NCI-H1105 treated with DMSO at 0.1 percent for 48 hours (cell line): ENCODE measurements around the gene POLDIP3.
A peak's percentile ranks its signal among the peaks of the same experiment; 100 is the strongest.

Source experiments
- DNase-seq: peaks from one replicate; lab custom pipeline; 2025; lab: John Stamatoyannopoulos, UW

The POLDIP3 gene

DNA sequence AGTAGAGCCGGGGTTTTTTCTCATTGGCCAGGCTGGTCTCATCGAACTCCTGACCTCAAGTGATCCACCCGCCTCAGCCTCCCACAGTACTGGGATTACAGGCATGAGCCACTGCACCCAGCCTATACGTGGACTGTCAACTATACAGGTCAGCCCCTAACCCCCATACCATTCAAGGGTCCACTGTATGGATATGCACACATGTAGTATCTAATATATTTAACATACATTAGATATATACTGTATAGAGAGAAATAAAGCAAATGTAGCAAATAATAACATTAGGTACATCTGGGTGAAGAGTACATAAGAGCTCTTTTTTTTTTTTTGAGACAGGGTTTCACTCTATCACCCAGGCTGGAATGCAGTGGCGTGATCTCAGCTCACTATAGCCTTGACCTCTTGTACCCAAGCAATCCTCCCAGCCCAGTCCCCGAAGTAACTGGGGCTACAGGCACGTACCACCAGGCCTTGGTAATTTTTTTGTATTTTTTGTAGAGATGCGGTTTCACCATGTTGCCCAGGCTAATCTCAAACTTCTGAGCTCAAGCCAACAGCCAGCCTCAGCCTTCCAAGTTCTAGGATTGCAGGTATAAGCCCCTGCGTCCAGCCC is 27.2 kb upstream of the POLDIP3 start:
- no peak for DNase-seq

DNA sequence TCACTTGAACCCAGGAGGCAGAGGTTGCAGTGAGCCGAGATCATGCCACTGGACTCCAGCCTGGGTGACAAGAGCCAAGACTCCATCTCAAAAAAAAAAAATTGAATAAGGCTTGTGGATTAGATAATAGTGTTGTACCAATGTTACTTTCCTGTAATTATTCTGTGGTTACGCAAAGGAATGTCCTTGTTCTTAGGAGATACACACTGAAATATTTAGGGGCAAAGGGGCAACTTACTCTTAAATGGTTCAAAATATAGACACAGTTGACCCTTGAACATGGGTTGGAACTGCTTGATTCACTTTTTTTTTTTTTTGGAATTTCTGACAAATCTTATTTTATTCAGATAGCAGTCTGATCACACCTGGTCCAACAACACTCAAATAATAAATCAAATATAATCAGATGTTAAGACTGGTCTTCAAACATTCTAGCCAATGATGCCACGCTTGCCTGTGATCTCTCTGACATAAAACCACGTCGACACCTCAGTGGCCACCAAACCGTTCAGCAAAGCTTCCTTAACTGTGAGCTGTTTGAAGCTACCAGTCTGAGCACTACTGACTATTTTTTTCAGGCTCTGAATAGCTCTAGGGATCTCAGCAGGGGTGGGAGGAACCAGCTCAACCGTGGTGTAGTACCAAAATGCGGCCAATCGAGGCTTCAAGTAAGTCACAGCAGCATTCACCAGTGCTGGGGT is 25.0 kb upstream of the POLDIP3 start:
- DNase-seq = no peak

DNA sequence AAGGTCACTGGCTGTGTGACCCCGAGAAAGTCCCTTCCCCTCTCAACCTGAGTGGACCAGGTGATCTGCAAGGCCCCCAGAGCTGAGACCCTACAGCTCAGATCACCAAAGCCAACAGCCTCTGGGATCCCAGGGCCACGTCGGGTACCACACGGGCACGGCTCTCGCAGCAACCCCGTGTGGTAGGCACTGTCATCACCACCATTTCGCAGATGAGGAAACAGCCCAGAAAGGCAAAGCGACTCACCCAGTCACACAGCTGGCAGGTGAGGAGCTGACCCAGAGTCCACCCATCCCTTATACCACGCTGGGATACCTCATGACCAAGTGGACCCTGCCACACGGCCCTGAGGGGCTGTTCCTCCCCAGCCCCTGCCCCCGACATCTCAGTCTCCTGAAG is 22.9 kb upstream of the POLDIP3 start:
- DNase-seq = no peak

DNA sequence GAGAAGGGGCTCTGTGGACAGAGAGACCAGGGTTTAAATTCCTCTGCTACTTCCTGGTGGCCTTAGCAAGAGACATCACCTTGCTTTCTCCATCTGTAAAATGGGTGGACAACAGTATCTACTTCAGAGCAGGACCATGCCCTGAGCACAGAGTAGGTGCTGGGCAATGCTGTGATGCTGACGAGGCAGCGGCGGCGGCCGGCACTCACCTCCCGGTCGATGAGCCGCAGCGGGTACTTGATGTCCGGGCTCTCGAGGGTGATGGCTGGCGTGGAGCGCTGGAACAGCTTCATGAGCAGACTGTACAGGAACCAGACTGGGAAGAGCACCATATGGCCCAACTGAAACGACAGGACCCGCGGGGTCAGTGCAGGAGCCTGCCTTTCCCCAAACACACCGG is 21.8 kb upstream of the POLDIP3 start:
- no peak for DNase-seq

DNA sequence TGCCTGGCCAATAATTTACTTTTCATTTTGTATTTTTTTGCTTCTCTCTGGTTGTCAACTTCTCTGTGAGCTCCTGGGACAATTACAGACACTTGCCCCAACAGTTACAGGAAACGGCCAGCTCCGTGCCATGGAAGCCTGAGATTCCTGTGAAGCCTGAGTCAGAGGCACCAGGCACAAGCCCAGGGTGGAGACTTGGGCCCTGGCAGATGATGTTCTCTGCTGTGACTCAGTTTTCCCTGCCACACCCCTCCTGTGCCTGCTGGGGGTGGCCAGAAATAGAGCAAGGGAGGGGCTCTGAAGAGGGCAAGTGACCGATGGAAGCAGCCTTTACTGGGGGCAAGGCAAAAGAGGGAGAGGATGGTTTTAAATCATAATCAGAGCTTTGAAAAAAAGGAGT is 20.8 kb upstream of the POLDIP3 start:
- no peak for DNase-seq

DNA sequence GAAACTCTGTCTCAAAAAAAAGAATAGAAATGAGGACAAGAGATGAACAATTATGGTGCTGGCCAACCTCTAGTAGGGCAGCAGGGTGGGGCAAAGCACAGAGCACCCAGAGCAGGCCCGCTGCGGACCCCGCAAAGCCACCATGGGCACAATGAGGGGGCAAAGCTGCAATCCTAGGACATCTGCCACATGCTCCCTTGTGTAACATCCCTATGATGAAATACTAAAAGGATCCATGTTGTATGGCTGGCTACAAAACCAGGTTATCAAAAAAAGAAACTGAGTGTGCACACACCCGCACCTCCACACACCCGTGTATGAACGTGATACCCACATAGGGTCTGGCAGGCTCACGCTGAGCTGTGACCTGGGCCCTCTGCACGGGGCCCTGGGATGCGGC is 18.3 kb upstream of the POLDIP3 start:
- no peak for DNase-seq

DNA sequence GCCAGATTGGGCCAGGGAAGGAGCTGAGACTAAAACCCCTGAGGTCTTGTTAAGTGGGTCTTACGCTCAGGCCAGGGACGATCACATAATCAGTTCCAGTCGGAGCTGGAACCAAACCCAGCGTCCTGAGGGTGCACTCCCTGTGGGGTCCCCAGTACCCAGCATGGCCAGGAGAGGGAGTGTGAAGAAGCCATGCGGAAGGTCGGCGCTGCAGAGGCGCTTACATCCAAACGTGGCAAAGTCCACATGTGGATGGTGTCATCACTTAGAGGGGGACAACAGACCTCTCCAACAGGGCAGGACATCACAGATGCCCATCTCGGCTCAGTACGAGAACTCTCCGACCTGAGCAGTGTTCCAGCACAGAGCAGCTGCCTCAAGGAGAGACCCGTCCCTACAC is 17.4 kb upstream of the POLDIP3 start:
- DNase-seq = no peak

DNA sequence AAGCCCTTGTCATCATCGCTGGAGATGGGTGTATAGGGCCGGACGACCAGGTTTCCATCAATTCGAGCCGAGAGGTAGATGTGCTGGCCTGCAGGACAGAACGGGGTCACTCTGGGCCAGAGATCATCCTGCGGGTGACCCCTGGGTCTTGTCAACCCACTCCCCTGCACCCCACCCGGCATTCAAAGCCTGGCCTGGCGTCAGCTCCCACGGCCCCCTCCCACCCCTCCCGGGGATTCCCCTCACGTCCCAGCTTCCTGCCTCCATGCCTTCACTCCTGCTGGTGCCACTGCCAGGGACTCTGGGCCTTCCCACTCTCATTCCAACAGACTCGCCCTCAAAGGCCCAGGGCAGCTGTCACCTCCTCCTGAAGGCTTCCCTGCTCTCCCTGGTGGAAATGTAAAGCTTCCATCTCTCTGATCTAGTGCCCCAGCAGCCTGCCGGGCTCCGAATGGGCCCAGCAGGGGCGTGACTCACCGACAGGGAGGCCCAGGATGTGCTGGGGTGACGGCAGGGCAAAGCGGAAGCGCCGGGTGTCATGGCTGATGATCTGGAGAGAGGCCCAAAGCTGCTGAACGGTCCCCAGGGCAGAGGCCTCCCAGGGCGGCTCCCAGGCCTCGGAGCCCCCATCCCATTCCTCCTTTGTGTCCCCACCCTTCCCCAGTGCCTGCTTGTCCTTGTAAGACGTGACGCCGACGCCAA is 16.4 kb upstream of the POLDIP3 start:
- DNase-seq = no peak

DNA sequence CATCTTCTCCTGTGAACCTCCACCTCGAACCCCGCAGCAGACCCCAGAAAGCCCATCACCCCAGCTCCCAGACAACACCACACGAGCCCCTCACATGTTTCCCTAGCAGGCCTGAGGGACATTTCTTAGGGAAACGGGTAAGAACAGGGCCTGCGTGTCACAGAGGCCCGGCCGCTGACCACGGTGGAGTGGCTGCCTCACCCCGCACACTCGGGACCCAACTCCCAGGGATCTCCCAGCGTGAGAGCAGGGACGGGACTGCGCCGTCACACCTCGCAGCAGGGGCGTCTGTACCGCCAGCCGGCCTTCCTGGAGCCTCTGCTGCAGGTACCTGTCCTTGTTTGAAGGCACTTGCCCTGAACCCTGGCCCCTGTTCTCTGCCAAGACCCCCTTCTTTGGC is 15.5 kb upstream of the POLDIP3 start:
- no peak for DNase-seq

DNA sequence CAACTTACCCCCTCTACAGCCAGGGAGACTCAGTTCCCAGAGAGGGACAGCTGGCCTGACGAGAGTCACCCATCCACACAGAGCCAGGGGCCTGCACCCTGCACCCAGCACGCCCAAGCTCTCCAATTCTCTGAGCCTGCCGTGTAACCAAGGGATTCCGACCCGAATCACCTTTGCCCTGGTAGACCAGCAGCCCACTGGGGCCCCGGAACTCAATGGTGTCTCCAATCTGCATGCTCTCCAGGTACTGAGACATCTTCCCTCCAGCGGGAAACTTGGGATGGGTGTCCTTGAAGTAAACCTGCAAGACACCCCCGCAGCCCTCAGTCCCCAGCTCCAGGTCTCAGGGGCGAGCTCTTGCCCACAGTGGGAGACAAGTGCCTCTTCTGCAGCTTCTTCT is 13.3 kb upstream of the POLDIP3 start:
- no peak for DNase-seq

DNA sequence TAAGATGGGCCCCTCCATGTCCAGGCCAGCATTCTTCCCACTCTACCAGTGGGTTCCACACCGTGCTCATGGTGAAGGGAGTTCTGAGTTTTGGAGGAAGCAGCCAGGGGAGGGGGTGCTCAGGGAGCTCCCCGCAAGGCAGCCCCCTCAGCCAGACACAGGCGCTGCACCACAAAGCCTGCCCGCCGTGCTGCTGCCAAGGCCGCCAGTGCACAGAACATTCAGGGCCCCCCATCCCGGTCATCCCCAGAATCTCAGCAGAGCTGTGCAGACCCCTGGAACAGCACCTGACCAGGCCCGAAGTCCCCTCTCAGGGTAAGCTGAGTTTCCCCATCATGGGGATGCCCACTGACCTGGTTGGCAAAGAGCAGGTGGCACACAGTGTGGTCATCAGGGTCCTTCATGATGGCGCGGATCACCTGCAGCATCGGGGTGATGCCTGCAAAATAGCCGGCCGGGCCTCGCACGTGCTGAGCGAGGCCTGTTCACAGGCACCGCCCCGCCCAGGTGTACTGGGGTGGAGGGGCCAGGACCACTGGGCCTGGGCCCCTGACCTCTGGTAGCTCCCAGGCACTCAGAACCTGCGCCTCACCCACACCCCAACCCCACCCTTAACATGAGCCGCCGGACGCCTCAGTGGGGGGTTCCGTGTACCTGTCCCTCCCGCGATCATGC is 12.4 kb upstream of the POLDIP3 start:
- DNase-seq = no peak

DNA sequence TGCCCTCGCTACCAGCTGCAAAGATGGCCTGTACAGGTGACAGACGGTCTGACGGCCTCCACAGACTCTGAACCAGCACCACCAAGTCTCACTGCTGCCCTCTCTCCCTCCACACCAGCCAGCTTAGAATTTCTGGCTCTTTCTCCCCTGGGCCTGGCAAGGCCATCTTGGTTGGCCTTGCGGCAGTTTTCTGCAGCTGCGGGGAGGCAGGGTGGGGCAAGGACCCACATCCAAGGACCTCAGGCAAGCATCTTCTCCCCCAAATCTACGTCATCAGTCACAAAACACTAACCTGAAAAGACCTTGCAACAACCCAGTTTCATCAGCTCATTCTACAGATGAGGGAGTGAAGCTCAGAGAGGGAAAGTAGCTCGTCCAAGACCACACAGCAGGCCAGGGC is 11.7 kb upstream of the POLDIP3 start:
- no peak for DNase-seq

DNA sequence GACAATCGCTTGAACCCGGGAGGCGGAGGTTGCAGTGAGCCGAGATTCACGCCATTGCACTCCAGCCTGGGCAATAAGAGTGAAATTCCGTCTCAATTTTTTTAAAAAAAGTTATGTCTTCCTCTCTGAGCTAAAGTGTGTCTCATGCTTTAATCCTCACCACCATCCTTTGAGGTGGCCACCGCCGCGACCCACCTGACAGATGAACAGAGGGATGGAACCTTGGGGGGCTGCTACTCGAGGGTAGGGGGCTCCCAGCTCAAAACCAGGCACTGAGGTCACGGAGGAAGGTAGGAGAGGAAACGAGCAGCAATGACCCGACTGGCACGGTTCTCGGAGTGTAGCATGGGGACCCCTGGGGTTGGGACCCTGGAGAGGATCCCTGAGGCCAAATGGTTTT is 10.7 kb upstream of the POLDIP3 start:
- no peak for DNase-seq

DNA sequence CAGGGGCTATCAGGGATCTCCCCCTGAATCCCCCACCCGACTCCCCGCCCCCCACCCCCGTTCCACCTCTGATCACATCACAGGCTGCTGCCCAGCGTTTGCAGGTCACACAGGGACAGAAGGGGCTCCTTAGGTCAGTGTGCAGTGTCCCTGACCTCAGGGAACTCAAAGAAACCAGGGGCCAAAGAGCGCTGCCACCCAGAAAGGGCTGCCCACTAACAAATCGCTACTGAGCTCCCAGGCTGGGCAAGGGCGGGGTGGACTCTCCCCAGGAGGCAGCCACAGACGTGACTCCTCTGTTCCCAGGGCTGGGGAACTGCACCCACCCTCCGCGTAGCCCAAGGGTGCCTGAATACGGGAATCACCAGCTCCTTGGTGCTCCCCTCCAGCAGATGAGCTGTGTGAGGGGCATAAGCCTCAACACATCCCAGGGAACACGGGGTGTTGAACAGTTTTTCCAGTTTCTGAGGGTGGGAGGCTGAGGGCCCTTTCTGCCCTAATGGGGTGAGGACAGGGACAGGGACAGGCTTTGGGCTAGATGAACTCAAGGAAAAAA is 9.9 kb upstream of the POLDIP3 start:
- no peak for DNase-seq

DNA sequence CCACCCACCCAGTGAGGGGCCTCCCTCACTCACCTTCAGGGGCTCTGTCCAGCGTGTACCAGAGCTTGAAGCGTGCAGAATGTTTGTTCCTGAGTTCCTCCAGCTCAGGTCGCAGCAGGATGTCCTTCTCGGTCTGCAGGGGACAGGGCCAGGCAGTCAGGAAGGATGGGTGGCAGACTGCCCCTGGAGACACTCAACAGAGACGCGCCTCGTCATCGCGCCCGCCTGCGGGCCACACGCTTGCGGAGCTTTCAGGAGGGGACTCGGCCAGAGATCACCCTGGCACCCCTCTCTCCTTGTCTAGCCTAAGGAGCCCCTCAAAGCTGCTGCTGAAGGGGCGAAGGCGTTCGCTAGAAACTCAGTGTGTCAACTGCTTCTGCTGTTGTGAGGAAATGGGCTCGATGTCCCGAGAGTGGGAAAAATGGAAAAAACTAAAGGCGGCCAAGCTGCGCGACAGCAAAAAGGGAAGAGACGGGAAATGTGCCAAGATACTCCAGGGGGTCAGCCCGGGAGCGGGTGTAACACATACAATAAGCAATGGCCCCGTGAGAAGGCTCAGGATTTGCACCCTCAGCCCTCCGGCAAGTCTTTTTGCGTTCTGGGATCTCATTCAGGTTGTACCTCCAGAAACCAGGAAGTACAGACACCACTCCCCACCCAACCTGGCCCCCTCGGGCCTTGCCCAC is 9.2 kb upstream of the POLDIP3 start:
- no peak for DNase-seq

DNA sequence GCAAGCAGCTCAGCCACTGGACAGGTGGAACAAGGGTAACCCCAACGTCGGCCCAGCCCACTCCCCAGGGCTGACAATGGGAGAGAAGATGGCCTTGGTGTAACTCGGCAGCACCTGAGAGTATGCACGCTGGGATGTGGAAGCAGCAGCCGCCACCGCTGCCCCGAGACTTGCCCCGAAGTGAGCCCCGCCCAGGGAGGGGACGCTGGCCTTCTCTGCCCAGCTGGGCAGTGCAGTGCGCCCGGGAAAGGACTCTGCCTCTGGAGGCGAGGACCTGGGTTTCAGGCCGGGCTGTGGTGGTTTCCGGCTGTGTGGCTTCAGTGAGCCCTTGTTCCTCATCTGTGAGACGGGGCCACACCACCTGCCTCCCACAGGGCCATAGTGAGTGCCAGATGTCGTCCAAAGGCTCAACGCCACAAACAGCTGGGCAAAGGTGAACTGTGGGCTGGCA is 8.6 kb upstream of the POLDIP3 start:
- DNase-seq = no peak

DNA sequence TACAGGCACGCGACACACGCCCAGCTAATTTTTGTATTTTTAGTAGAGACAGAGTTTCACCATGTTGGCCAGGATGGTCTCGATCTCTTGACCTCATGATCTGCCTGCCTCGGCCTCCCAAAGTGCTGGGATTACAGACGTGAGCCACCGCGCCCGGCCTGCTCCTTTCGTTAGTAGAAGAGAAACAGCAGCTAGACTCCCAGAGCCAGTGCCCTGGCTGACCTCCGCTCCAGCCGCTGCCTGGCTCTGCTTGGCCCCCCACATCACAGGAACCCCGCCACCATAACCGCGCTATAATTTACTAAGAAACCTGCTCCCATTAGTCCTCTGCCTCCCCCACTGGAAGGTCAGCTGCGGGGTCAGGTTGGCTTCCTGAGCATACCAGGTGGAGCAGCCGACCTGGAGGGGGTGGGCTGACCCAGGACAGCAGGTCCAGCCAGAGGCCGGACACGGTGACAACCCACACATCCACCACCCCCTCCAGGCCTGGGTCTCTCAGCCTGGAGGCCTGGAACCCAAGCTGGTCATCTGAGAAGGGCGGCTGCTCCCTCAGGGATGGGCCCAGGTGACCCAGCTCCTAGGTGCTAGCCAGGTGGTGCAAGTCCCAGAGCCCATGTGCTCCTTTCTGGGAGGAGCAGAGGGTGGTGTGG is 7.5 kb upstream of the POLDIP3 start:
- no peak for DNase-seq

DNA sequence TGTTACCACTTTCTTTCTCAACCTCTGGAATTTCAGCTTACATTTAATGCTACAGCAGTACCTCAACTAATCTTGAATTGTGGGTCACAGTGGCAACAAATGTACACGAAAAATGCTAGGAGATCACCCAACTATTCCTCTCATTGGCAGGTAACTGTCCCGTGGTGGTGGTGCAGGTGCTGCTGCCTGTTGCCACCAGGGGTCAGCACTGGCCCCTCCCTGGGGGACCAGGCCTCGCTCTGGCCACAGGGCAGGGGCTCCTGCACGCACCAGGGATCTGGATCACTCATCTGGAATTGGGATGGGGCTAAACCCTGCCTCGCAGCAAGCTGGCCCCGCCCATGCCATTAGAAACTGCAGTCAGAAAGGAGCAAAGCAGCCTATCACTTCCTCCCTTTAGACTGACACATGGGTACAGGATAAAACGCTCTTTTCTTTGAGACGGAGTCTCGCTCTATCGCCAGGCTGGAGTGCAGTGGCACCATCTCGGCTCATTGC is 6.9 kb upstream of the POLDIP3 start:
- DNase-seq = peak; percentile 9

DNA sequence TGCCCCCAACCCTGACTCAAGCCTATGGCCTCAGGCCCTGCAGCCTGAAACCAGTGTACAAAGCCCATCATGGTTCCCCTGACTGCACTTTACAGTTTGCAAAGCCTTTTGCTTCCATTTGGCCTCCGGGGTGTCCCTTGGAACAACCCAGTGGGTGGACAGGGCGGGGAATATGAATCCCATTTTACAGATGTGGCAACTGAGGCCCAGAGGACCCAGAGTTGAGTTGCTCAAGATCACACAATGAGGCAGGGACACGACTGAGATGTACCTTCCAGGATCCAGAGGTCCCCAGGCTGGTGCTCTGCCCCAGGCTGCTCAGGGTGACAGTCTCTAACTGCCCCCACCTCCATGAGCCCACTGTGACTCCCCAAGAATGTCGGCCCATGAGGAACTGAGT is 5.4 kb upstream of the POLDIP3 start:
- no peak for DNase-seq

DNA sequence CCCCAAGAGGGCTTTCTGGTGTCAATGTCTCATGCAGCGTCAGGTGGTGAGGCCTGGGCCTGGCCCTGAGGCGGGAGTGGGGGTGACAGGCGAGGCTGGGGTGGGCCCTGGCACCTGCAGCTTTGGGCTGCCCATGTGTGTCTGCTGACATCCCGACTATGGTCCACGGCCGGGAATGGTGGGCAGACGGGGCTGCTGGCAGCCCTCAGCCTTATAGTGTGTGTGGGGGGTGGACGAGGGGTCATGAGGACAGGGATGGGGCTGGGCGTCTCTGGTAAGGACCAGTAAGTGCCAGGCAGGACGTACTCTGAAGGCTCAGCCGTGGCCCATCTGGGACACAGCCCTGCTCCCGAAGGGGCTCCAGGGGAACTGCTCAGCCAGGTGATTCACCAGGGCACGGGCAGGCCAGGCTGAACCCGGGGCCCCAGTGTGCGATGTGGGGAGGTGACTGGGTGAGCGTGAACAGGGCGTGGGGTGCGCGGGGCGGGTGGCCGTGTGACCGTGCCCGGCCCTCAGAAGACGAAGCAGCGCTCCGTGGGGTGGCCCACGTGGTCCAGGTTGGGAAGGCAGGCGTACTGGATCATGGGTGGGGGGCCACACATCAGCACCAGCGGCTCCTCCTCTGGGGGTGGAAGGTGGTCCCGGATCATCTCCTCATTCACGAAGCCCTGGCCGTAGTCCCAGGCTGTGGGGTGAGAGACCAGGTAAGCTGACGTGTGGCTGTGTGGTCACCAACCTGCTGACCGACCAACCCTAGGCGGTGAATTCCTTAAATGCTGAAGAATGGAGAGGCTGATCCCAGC is 4.8 kb upstream of the POLDIP3 start:
- DNase-seq = no peak
